ENCODE results near the gene OR2T35.
A peak's percentile ranks its signal among the peaks of the same experiment; 100 is the strongest.
"Not testable (repeated sequence)": the region's sequence is repeated elsewhere in the genome, so short reads cannot be mapped to it uniquely, and the experiment has no call there.

OR2T35 gene, protein sequence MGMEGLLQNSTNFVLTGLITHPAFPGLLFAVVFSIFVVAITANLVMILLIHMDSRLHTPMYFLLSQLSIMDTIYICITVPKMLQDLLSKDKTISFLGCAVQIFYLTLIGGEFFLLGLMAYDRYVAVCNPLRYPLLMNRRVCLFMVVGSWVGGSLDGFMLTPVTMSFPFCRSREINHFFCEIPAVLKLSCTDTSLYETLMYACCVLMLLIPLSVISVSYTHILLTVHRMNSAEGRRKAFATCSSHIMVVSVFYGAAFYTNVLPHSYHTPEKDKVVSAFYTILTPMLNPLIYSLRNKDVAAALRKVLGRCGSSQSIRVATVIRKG

GRCh38 chr1:248645178-248645577 lies at the start of gene OR2T35:
Gene OR2T35, minus strand, starts transcription at chr1:248645278. Its CDS starts 6,020 bp downstream, at chr1:248639258.
- not testable (repeated sequence) for H4K20me1 ChIP-seq; H3K4me2 ChIP-seq; H3K36me3 ChIP-seq; H3K9ac ChIP-seq; H3K4me1 ChIP-seq; H3K4me3 ChIP-seq; H3K9me3 ChIP-seq (replicated peaks in 1 of 11); H3K27me3 ChIP-seq; H3K27ac ChIP-seq

DNA sequence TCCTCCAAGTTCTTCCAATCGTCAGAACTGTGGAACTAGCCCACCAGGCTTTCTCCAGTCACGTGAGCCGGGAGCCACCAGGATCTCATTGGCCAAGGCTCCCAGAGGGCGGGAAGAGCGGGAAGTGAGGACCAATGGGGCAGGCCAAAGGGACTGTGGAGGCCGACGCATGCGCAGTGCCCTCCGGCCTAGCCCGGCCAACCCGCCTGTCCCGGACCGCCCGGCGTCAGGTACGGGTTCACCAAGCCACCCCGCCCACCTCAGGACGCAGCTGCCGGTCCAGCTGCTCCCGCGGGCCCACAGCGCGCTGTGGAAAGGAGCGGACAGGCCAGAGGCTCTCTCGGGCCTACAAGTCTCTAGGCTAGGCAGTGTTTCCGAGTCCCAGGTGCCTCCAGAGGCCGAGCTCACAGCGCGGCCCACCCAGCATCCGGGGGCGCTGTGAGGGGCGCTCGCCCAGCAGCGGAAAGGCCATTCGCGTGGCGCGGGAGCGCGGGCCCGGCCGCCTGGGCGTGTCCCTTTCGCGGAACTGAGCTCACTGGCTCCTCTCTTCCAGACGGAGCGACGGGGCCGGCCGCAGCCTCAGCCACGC lies 46.6 kb upstream of the OR2T35 start:
- Histone ChIP-seq H3K27ac (no peak overlapping the region), H4K20me1 (no peaks in the 10 kb centered on the region), H3K9ac (no peak overlapping the region), H3K27me3 (no peaks in the 10 kb centered on the region), H3K9me3 (replicated peaks in 1 of 11) (peaks cover 25 to 37% (median 29%) of the 10 kb centered on the region in 11 experiments), H3K4me3 (no peak overlapping the region), H3K4me1 (peaks cover 4 to 18% (median 12%) of the 10 kb centered on the region in 10 experiments), H3K36me3 (no peaks in the 10 kb centered on the region; a peak in 2 of 22 replicates), H3K4me2 (no peak overlapping the region)
- no peak for TF ChIP-seq Cebpa-rat (IDR thresholded peaks at IDR 0.05)

- Histone ChIP-seq H4K20me1 (no peaks in the 10 kb centered on the region), H3K4me2 (peak overlapping the region in 5 of 11 experiments; percentile 8 to 36 (median 22); a peak in 5 of 22 replicates), H3K9ac (no peak overlapping the region), H3K4me3 (no peak overlapping the region), H3K27me3 (no peaks in the 10 kb centered on the region), H3K9me3 (replicated peaks in 1 of 11) (peaks cover 25 to 37% (median 29%) of the 10 kb centered on the region in 11 experiments), H3K27ac (no peak overlapping the region), H3K4me1 (peaks cover 0 to 9% (median 2%) of the 10 kb centered on the region in 10 experiments; a peak in 6 of 20 replicates), H3K36me3 (no peaks in the 10 kb centered on the region; a peak in 2 of 22 replicates)
- no peak for TF ChIP-seq Cebpa-rat (IDR thresholded peaks at IDR 0.05)
Measured at GRCh38 chr1:248688527-248689298, 43.6 kb upstream of the OR2T35 start.

- H3K9me3 ChIP-seq (replicated peaks in 1 of 11): peaks cover 22 to 32% (median 24%) of the 10 kb centered on the region in 11 experiments
- H3K27me3 ChIP-seq: no peaks in the 10 kb centered on the region
- no peak for TF ChIP-seq Cebpa-rat (IDR thresholded peaks at IDR 0.05)
- H3K9ac ChIP-seq: no peak overlapping the region
- H3K4me3 ChIP-seq: no peak overlapping the region
- no peak overlapping the region for H3K4me2 ChIP-seq
- H3K4me1 ChIP-seq: peaks cover 0 to 9% (median 2%) of the 10 kb centered on the region in 10 experiments; a peak in 6 of 20 replicates
- H3K36me3 ChIP-seq: no peaks in the 10 kb centered on the region; a peak in 2 of 22 replicates
- H3K27ac ChIP-seq: no peak overlapping the region
- no peaks in the 10 kb centered on the region for H4K20me1 ChIP-seq
Measured at GRCh38 chr1:248686815-248687214, 41.7 kb upstream of the OR2T35 start.

DNA sequence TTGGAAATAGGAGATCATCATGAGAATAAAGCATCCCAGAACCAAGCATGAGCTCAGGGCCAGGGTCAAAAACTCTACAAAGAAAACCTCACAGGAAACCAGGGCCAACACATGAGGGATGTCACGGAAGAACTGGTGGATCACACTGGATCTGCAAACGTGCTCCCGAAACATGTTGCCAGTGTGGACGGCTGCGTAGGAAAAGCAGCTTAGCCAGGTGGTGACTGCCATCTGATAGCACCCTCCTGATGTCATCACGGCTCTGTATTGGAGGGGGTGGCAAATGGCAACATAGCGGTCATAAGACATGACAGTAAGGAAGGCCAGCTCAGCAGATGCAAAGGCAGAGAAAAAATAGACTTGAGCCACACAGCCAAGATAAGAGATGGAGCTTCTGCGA lies 36.6 kb upstream of the OR2T35 start:
- Histone ChIP-seq H3K27ac (no peak overlapping the region), H3K4me2 (no peak overlapping the region), H3K27me3 (no peaks in the 10 kb centered on the region), H3K9me3 (replicated peaks in 1 of 11) (peaks cover 0 to 8% (median 0%) of the 10 kb centered on the region in 11 experiments; a peak in 9 of 22 replicates), H3K4me3 (no peak overlapping the region), H3K9ac (no peak overlapping the region), H3K4me1 (no peaks in the 10 kb centered on the region), H3K36me3 (no peaks in the 10 kb centered on the region), H4K20me1 (no peaks in the 10 kb centered on the region)
- TF ChIP-seq Cebpa-rat (IDR thresholded peaks at IDR 0.05): no peak

DNA sequence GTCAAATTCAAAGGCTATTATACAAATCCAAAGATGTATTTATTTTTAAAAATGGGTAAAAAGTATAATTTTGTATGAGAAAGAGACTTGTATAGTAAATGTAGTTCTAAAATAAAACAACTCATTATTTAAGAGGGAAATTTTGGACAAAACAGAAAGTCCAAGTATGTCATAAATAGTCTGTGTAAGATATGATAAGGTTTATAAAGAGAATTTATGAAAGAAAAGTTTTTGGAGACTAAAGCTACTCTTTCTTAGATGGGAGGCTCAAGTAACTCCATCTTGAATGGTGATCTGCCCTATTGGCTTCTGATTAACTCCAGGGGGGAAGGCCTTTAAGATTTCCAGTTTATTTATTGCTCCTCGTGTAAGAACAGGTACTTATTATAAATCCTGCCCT lies 24.9 kb upstream of the OR2T35 start:
- Histone ChIP-seq H3K9ac (no peak overlapping the region), H3K27me3 (no peaks in the 10 kb centered on the region), H3K9me3 (replicated peaks in 1 of 11) (peaks cover 36 to 56% (median 48%) of the 10 kb centered on the region in 11 experiments), H4K20me1 (no peaks in the 10 kb centered on the region), H3K36me3 (no peaks in the 10 kb centered on the region), H3K4me2 (no peak overlapping the region), H3K27ac (no peak overlapping the region), H3K4me1 (no peaks in the 10 kb centered on the region), H3K4me3 (no peak overlapping the region)
- no peak for TF ChIP-seq Cebpa-rat (IDR thresholded peaks at IDR 0.05)

- not testable (repeated sequence) for H3K27ac ChIP-seq, H3K9ac ChIP-seq, H3K36me3 ChIP-seq, H3K4me1 ChIP-seq, H3K4me2 ChIP-seq, H3K27me3 ChIP-seq, H3K4me3 ChIP-seq, H4K20me1 ChIP-seq
- peaks cover 8 to 22% (median 14%) of the 10 kb centered on the region in 11 experiments; a peak in 21 of 22 replicates for H3K9me3 ChIP-seq (replicated peaks in 1 of 11)
Measured at GRCh38 chr1:248663453-248664328, 18.6 kb upstream of the OR2T35 start.

GRCh38 chr1:248656797-248657196 lies 11.7 kb upstream of the OR2T35 start:
- not testable (repeated sequence) for H3K27ac ChIP-seq; H3K9me3 ChIP-seq (replicated peaks in 1 of 11); H3K27me3 ChIP-seq; H4K20me1 ChIP-seq; H3K4me2 ChIP-seq; H3K36me3 ChIP-seq; H3K4me3 ChIP-seq; H3K9ac ChIP-seq; H3K4me1 ChIP-seq

- not testable (repeated sequence) for H4K20me1 ChIP-seq; H3K4me3 ChIP-seq; H3K27me3 ChIP-seq; H3K36me3 ChIP-seq; H3K27ac ChIP-seq; H3K4me1 ChIP-seq; H3K9me3 ChIP-seq (replicated peaks in 1 of 11); H3K9ac ChIP-seq; H3K4me2 ChIP-seq
Measured at GRCh38 chr1:248655354-248655753, 10.3 kb upstream of the OR2T35 start, which contains the start of gene OR2T27. Gene OR2T27, minus strand, starts transcription at chr1:248655528. Its CDS starts 4,644 bp downstream, at chr1:248650884.

GRCh38 chr1:248648770-248649536 lies 3.9 kb upstream of the OR2T35 start:
- H3K9me3 ChIP-seq (replicated peaks in 1 of 11); H3K4me1 ChIP-seq: not testable (repeated sequence)

DNA sequence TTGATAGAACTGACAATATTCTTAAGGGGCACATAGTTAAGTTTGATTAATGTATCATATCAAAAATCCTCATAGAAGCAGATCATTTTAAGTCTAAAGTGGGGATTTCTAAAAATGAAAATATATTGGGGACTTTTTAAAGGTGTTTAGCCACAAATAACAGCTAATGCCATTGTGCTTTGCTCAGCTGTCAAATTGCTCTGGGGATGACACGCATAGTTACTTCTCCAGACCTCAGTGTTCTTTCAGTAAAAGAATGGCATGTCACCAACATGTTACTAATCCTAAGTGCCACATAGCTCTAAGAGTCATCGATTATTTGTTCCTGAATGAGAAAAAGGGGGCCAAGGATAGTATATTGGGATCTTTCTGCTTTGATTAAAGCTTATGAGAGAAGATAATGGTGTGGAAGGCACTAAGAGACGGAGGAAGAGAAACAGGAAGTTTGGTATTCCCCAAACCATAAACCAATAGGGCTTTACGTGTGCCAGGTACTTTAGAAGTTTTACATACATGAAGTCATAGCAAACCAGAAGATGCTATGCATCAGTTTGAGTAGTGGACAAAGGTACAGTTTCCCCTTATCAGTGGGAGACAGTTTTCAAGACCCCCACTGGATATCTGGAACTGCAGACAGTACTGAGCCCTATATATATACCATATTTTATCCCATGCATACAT lies 2.0 kb downstream of the OR2T35 start:
- not testable (repeated sequence) for H3K36me3 ChIP-seq; H3K4me3 ChIP-seq; H4K20me1 ChIP-seq; H3K4me1 ChIP-seq; H3K9me3 ChIP-seq (replicated peaks in 1 of 11); H3K9ac ChIP-seq; H3K27ac ChIP-seq; H3K4me2 ChIP-seq; H3K27me3 ChIP-seq

More at GRCh38 chr1:248648770-248649536, 3.9 kb upstream of the OR2T35 start:
- not testable (repeated sequence) for H3K27me3 ChIP-seq, H3K36me3 ChIP-seq, H4K20me1 ChIP-seq, H3K9ac ChIP-seq, H3K4me3 ChIP-seq, H3K27ac ChIP-seq, H3K4me2 ChIP-seq
